ENCODE measurements around the gene LPGAT1. TPM values are rescaled to one million over a fixed set of nuclear protein-coding genes. Genes with fewer than 3 reads are reported as not detected.

LPGAT1 gene
- total RNA-seq, 1 experiment from 2014 or later = 46.0 TPM

GRCh38 chr1:211814313-211814712, 16.2 kb downstream of the LPGAT1 start:
- H3K27ac ChIP-seq = no peak overlapping the region
- BruUV-seq (replicated peaks) = no TSS peak
- no peaks in the 10 kb centered on the region for H3K79me2 ChIP-seq (ENCODE audit: low read depth)
- ChIA-PET CTCF (no interaction called here), POLR2A (ENCODE audit: unreplicated experiment) (no interaction called here)
- peaks cover 8% of the 10 kb centered on the region; the same call in 1 of the 2 replicates for H3K36me3 ChIP-seq (ENCODE audit: low read depth)
- DNase-seq = no peak
- H3K9me3 ChIP-seq (ENCODE audit: insufficient read depth, low read depth) = no peaks in the 10 kb centered on the region
- TF ChIP-seq CTCF (conservative IDR thresholded peaks at IDR 0.05) (no peak), EZH2 (IDR thresholded peaks at IDR 0.05; ENCODE audit: low read depth) (no peak)
- intact Hi-C loops (cut with micrococcal nuclease; ENCODE audit: unreplicated experiment) = no loop called here
- H2AFZ ChIP-seq = no peak overlapping the region
- H3K4me2 ChIP-seq = no peak overlapping the region
- no peaks in the 10 kb centered on the region; the same call in none of the 2 replicates for H3F3A ChIP-seq (ENCODE audit: insufficient read depth, low read depth)
- no peaks in the 10 kb centered on the region for H3K27me3 ChIP-seq (ENCODE audit: insufficient read depth, low read depth)
- H3K9me2 ChIP-seq (ENCODE audit: insufficient read depth) = no peaks in the 10 kb centered on the region
- no peak overlapping the region for H3K4me3 ChIP-seq
- H3K4me1 ChIP-seq (replicated peaks; ENCODE audit: insufficient read depth) = no peaks in the 10 kb centered on the region
- H4K20me1 ChIP-seq (ENCODE audit: insufficient read depth) = peaks cover 3% of the 10 kb centered on the region; the same call in 1 of the 2 replicates

- ChIA-PET POLR2A (ENCODE audit: unreplicated experiment) (no interaction called here), CTCF (no interaction called here)
- Histone ChIP-seq H3K79me2 (ENCODE audit: low read depth) (no peaks in the 10 kb centered on the region), H3K4me2 (no peak overlapping the region), H3K27me3 (ENCODE audit: insufficient read depth, low read depth) (no peaks in the 10 kb centered on the region), H3F3A (ENCODE audit: insufficient read depth, low read depth) (no peaks in the 10 kb centered on the region; the same call in none of the 2 replicates), H4K20me1 (ENCODE audit: insufficient read depth) (peaks cover 3% of the 10 kb centered on the region; the same call in 1 of the 2 replicates), H3K27ac (no peak overlapping the region), H3K36me3 (ENCODE audit: low read depth) (peaks cover 2% of the 10 kb centered on the region; the same call in 1 of the 2 replicates), H3K9me3 (ENCODE audit: insufficient read depth, low read depth) (no peaks in the 10 kb centered on the region), H3K4me3 (no peak overlapping the region), H3K9me2 (ENCODE audit: insufficient read depth) (no peaks in the 10 kb centered on the region), H3K4me1 (replicated peaks; ENCODE audit: insufficient read depth) (no peaks in the 10 kb centered on the region), H2AFZ (no peak overlapping the region)
- BruUV-seq (replicated peaks) = no TSS peak
- TF ChIP-seq CTCF (conservative IDR thresholded peaks at IDR 0.05) (no peak), EZH2 (IDR thresholded peaks at IDR 0.05; ENCODE audit: low read depth) (no peak)
- intact Hi-C loops (cut with micrococcal nuclease; ENCODE audit: unreplicated experiment) = loop anchor here (2.0 kb wide), 1 partner anchor 17 kb away; no protein-coding TSS in a partner anchor
- peak in 1 of 2 experiments; percentile 7 for DNase-seq
These were observed 17.0 kb downstream of the LPGAT1 start for GRCh38 chr1:211813590-211813989.

- POLR2A ChIA-PET (ENCODE audit: unreplicated experiment) = no interaction called here
- intact Hi-C loops (cut with micrococcal nuclease; ENCODE audit: unreplicated experiment) = loop anchor here (2.0 kb wide), 1 partner anchor 16 kb away; no protein-coding TSS in a partner anchor
These were observed 18.0 kb downstream of the LPGAT1 start for GRCh38 chr1:211812584-211812983.

More at GRCh38 chr1:211812584-211812983, 18.0 kb downstream of the LPGAT1 start:
- H3F3A ChIP-seq (ENCODE audit: insufficient read depth, low read depth) = no peaks in the 10 kb centered on the region; the same call in none of the 2 replicates
- H3K4me3 ChIP-seq = no peak overlapping the region
- CTCF ChIA-PET = no interaction called here
- H3K4me1 ChIP-seq (replicated peaks; ENCODE audit: insufficient read depth) = no peaks in the 10 kb centered on the region
- no peaks in the 10 kb centered on the region for H3K9me3 ChIP-seq (ENCODE audit: insufficient read depth, low read depth)
- H3K36me3 ChIP-seq (ENCODE audit: low read depth) = no peaks in the 10 kb centered on the region; the same call in 1 of the 2 replicates
- no TSS peak for BruUV-seq (replicated peaks)
- no peak overlapping the region for H2AFZ ChIP-seq
- H3K27ac ChIP-seq = no peak overlapping the region
- H3K9me2 ChIP-seq (ENCODE audit: insufficient read depth) = no peaks in the 10 kb centered on the region
- H3K4me2 ChIP-seq = no peak overlapping the region
- DNase-seq = no peak
- no peaks in the 10 kb centered on the region for H3K27me3 ChIP-seq (ENCODE audit: insufficient read depth, low read depth)
- peaks cover 3% of the 10 kb centered on the region; the same call in 1 of the 2 replicates for H4K20me1 ChIP-seq (ENCODE audit: insufficient read depth)
- no peaks in the 10 kb centered on the region for H3K79me2 ChIP-seq (ENCODE audit: low read depth)
- TF ChIP-seq CTCF (conservative IDR thresholded peaks at IDR 0.05) (no peak), EZH2 (IDR thresholded peaks at IDR 0.05; ENCODE audit: low read depth) (no peak)

Measured in PC-9 (cell line).